ENCODE measurements around the gene ADORA2B. TPM values are rescaled to one million over a fixed set of nuclear protein-coding genes. Genes with fewer than 3 reads are reported as not detected.

ADORA2B gene
- total RNA-seq, 2 donors from 2014 or later = 1.8 to 2.0 TPM

- no peaks in the 10 kb centered on the region for H3K36me3 Mint-ChIP-seq (ENCODE audit: low read depth)
- Histone ChIP-seq H3K4me1 (ENCODE audit: control insufficient read depth, insufficient read depth, low read length) (peaks cover 9% of the 10 kb centered on the region), H3K9me3 (ENCODE audit: control insufficient read depth, low read length) (no peaks in the 10 kb centered on the region), H3K36me3 (ENCODE audit: control insufficient read depth, insufficient read depth, low read length) (no peaks in the 10 kb centered on the region), H3K27me3 (ENCODE audit: control insufficient read depth, insufficient read depth, low read length, poor library complexity, severe bottlenecking) (no peaks in the 10 kb centered on the region), H3K9ac (ENCODE audit: extremely low read depth, low read length, poor library complexity, severe bottlenecking) (no peak overlapping the region), H3K4me3 (ENCODE audit: low read length) (no peak overlapping the region), H3K27ac (ENCODE audit: low read depth, low read length) (no peak overlapping the region)
- H3K27me3 Mint-ChIP-seq (ENCODE audit: insufficient read depth) = no peaks in the 10 kb centered on the region
- peaks cover 4% of the 10 kb centered on the region for H3K9me3 Mint-ChIP-seq
- H3K4me3 Mint-ChIP-seq = no peak overlapping the region
- H3K4me1 Mint-ChIP-seq = peaks cover 34% of the 10 kb centered on the region
- 90 to 96% methylated on average over 10 to 12 of the region's 14 CpGs for WGBS, 2 experiments (ENCODE audit: insufficient coverage in 1 of 2, insufficient read length in 1 of 2)
- H3K27ac Mint-ChIP-seq = no peak overlapping the region
- TF ChIP-seq, protein P1, sequence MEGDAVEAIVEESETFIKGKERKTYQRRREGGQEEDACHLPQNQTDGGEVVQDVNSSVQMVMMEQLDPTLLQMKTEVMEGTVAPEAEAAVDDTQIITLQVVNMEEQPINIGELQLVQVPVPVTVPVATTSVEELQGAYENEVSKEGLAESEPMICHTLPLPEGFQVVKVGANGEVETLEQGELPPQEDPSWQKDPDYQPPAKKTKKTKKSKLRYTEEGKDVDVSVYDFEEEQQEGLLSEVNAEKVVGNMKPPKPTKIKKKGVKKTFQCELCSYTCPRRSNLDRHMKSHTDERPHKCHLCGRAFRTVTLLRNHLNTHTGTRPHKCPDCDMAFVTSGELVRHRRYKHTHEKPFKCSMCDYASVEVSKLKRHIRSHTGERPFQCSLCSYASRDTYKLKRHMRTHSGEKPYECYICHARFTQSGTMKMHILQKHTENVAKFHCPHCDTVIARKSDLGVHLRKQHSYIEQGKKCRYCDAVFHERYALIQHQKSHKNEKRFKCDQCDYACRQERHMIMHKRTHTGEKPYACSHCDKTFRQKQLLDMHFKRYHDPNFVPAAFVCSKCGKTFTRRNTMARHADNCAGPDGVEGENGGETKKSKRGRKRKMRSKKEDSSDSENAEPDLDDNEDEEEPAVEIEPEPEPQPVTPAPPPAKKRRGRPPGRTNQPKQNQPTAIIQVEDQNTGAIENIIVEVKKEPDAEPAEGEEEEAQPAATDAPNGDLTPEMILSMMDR (conservative IDR thresholded peaks at IDR 0.05) = no peak
- DNase-seq = peak; percentile 61
Observed at GRCh38 chr17:15955793-15956541, 11.0 kb downstream of the ADORA2B start.

- Mint-ChIP-seq H3K27me3 (ENCODE audit: insufficient read depth) (no peaks in the 10 kb centered on the region), H3K4me3 (no peak overlapping the region), H3K27ac (no peak overlapping the region), H3K4me1 (peaks cover 27% of the 10 kb centered on the region), H3K36me3 (ENCODE audit: low read depth) (no peaks in the 10 kb centered on the region), H3K9me3 (peaks cover 4% of the 10 kb centered on the region)
- Histone ChIP-seq H3K4me1 (ENCODE audit: control insufficient read depth, insufficient read depth, low read length) (no peaks in the 10 kb centered on the region), H3K27ac (ENCODE audit: low read depth, low read length) (no peak overlapping the region), H3K9ac (ENCODE audit: extremely low read depth, low read length, poor library complexity, severe bottlenecking) (no peak overlapping the region), H3K27me3 (ENCODE audit: control insufficient read depth, insufficient read depth, low read length, poor library complexity, severe bottlenecking) (no peaks in the 10 kb centered on the region), H3K36me3 (ENCODE audit: control insufficient read depth, insufficient read depth, low read length) (no peaks in the 10 kb centered on the region), H3K4me3 (ENCODE audit: low read length) (no peak overlapping the region), H3K9me3 (ENCODE audit: control insufficient read depth, low read length) (no peaks in the 10 kb centered on the region)
- WGBS, 2 experiments (ENCODE audit: insufficient coverage in 1 of 2, insufficient read length in 1 of 2) = 89 to 94% methylated on average over 4 to 6 of the region's 6 CpGs
- TF ChIP-seq, protein P1 (conservative IDR thresholded peaks at IDR 0.05) = no peak
- DNase-seq = peak; percentile 44
Observed at GRCh38 chr17:15957206-15957605, 12.3 kb downstream of the ADORA2B start.

DNA sequence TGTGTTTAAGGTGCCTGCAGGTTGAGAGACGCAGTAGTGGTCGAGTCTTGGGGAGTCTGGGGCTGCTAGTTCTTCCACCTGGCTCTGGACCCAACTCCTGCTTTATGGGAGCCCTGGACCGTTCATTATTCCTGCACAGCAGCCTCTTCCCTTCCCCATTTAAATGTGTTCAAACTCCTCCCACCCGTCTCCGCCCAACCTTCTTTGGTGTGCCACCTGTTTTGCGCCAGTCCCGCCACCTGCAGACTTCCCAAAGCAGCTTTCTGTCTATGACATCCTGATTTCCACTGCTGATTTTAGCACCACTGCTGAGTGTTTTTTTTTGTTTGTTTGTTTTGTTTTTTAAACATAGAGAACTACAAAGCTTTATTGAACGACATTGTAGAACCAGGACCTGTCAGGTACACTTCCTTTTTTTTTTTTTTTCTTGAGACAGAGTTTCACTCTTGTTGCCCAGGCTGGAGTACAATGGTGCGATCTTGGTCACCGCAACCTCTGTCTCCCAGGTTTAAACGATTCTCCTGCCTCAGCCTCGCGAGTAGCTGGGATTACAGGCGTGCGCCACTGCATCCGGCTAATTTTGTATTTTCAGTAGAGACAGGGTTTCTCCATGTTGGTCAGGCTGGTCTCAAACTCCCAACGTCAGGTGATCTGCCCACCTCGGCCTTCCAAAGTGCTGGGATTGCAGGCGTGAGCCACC lies 12.8 kb downstream of the ADORA2B start:
- DNase-seq = no peak
- H3K27ac Mint-ChIP-seq = no peak overlapping the region
- no peaks in the 10 kb centered on the region for H3K9me3 ChIP-seq (ENCODE audit: control insufficient read depth, low read length)
- no peak overlapping the region for H3K4me3 Mint-ChIP-seq
- no peaks in the 10 kb centered on the region for H3K27me3 ChIP-seq (ENCODE audit: control insufficient read depth, insufficient read depth, low read length, poor library complexity, severe bottlenecking)
- peaks cover 21% of the 10 kb centered on the region for H3K4me1 Mint-ChIP-seq
- H3K4me3 ChIP-seq (ENCODE audit: low read length) = no peak overlapping the region
- H3K4me1 ChIP-seq (ENCODE audit: control insufficient read depth, insufficient read depth, low read length) = no peaks in the 10 kb centered on the region
- TF ChIP-seq, protein P1 (conservative IDR thresholded peaks at IDR 0.05) = no peak
- H3K36me3 Mint-ChIP-seq (ENCODE audit: low read depth) = no peaks in the 10 kb centered on the region
- 92 to 95% methylated on average over 12 to 18 of the region's 19 CpGs for WGBS, 2 experiments (ENCODE audit: insufficient coverage in 1 of 2, insufficient read length in 1 of 2)
- no peaks in the 10 kb centered on the region for H3K36me3 ChIP-seq (ENCODE audit: control insufficient read depth, insufficient read depth, low read length)
- H3K9me3 Mint-ChIP-seq = peaks cover 4% of the 10 kb centered on the region
- H3K9ac ChIP-seq (ENCODE audit: extremely low read depth, low read length, poor library complexity, severe bottlenecking) = no peak overlapping the region
- no peaks in the 10 kb centered on the region for H3K27me3 Mint-ChIP-seq (ENCODE audit: insufficient read depth)
- H3K27ac ChIP-seq (ENCODE audit: low read depth, low read length) = no peak overlapping the region

Measured in endodermal cell (in vitro differentiated cells).